Measurements from ENCODE around the gene RTP4. TPM values are rescaled to one million over a fixed set of nuclear protein-coding genes. Genes with fewer than 3 reads are reported as not detected.

The RTP4 gene
- total RNA-seq, 1 experiment from 2014 or later, result not detected

DNA sequence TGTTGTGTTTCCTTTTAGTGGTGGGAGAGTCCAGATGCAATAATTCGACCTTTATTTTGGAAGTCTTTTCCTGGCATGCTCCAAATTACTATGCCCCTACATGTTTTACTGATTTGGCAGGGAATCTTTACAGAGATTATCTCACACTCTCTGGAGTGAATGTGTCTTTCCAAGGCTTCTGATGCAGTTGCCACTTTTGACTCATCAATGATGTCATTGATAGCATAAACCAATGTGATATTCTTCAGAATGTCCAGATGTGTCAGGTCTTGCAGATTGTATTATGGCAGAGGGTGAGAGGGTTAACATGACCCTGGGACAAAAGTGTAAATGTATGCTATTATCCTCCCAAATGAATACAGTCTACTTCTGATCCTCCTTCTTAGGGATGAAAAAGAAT is 9.7 kb downstream of the RTP4 start (continued):
- no peak for TF ChIP-seq SMAD4 (CRISPR knock-in tag; IDR thresholded peaks at IDR 0.05)
- no peak for TF ChIP-seq JUN (CRISPR knock-in tag; IDR thresholded peaks at IDR 0.05)
- no peak for TF ChIP-seq ELF4 (CRISPR knock-in tag; IDR thresholded peaks at IDR 0.05; ENCODE audit: low read depth)
- no peak for TF ChIP-seq NFE2L1 (CRISPR knock-in tag; IDR thresholded peaks at IDR 0.05)

DNA sequence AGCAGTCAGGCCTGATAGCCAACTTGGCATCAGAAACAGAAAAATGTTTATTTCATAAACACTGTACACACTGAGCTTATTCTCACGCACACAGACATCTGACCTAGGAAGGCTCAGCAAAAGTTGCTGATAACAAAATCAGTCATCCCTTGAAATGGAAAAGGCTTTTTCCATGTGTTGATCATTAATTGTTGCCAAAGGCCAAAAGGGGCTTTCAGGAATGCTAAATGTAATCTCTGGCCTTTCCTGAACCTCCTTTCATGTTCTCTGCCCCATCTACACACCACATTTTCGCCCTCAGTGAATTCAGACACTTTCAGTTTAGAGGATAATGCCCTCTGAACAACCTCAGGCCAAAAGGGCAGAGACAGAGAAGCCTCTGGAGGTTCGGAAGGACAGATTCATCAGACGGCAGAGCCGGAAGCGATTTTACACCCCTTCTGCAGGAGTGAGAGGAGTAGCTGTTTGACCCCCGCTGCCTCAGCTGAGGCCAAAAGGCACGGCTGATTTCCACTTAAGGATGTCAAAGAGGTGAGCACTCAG is 14.5 kb downstream of the RTP4 start:
- Mint-ChIP-seq H3K9me3 (peaks cover 14% of the 10 kb centered on the region), H3K27me3 (ENCODE audit: low read depth) (no peaks in the 10 kb centered on the region), H3K4me3 (no peak overlapping the region), H3K27ac (no peak overlapping the region), H3K36me3 (peaks cover 4% of the 10 kb centered on the region; the same call in 1 of the 2 replicates), H3K4me1 (peaks cover 31% of the 10 kb centered on the region)
- POLR2A ChIA-PET, result no interaction called here
- no peak for DNase-seq (ENCODE audit: low spot score)
- CTCF ChIA-PET, result no interaction called here
- TF ChIP-seq ZNF396 (CRISPR knock-in tag; IDR thresholded peaks at IDR 0.05; ENCODE audit: borderline replicate concordance) (no peak), TEAD4 (CRISPR knock-in tag; IDR thresholded peaks at IDR 0.05) (no peak), MYBL2 (CRISPR knock-in tag; IDR thresholded peaks at IDR 0.05) (no peak), TCF7 (CRISPR knock-in tag; IDR thresholded peaks at IDR 0.05; ENCODE audit: low read depth) (no peak), NFE2L1 (CRISPR knock-in tag; IDR thresholded peaks at IDR 0.05) (no peak), FOXP1 (CRISPR knock-in tag; IDR thresholded peaks at IDR 0.05; ENCODE audit: borderline replicate concordance) (no peak), ETV6 (CRISPR knock-in tag; IDR thresholded peaks at IDR 0.05) (no peak), SMAD3 (CRISPR knock-in tag; IDR thresholded peaks at IDR 0.05; ENCODE audit: borderline replicate concordance) (no peak), NR3C1 (CRISPR knock-in tag; conservative IDR thresholded peaks at IDR 0.05; ENCODE audit: low read depth) (no peak), NR1H2 (CRISPR knock-in tag; IDR thresholded peaks at IDR 0.05) (no peak), ZNF219 (CRISPR knock-in tag; IDR thresholded peaks at IDR 0.05; ENCODE audit: borderline replicate concordance) (no peak)
- TF ChIP-seq, protein P1, sequence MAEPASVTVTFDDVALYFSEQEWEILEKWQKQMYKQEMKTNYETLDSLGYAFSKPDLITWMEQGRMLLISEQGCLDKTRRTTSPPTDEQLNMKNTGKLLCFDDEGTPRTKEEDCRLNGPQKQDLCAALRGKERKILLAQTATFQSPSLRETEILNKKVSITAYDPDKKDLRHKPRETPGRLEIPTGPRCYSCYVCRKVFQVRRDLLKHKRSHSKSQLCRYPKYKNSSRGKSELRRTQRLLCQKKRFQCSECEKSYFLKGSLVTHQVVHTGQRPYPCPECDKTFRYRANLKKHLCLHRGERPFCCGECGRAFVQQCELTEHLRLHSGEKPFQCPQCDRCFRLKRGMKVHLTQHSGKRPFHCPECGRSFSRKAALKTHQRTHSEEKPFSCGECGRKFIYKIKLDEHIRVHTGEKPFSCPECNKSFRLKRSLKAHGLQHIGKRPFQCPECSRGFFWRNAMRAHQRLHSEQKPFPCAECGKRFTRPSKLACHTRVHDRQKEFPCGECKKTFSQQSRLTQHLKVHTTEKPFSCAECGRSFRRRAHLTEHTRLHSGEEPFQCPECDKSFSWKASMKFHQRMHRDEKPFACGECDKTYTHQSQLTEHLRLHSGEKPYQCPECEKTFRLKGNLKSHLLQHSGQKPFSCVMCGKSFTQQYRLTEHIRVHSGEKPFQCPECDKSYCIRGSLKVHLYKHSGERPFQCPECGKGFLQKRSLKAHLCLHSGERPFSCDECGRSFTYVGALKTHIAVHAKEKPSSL (CRISPR knock-in tag; conservative IDR thresholded peaks at IDR 0.05), result no peak
- TF ChIP-seq, protein P2, sequence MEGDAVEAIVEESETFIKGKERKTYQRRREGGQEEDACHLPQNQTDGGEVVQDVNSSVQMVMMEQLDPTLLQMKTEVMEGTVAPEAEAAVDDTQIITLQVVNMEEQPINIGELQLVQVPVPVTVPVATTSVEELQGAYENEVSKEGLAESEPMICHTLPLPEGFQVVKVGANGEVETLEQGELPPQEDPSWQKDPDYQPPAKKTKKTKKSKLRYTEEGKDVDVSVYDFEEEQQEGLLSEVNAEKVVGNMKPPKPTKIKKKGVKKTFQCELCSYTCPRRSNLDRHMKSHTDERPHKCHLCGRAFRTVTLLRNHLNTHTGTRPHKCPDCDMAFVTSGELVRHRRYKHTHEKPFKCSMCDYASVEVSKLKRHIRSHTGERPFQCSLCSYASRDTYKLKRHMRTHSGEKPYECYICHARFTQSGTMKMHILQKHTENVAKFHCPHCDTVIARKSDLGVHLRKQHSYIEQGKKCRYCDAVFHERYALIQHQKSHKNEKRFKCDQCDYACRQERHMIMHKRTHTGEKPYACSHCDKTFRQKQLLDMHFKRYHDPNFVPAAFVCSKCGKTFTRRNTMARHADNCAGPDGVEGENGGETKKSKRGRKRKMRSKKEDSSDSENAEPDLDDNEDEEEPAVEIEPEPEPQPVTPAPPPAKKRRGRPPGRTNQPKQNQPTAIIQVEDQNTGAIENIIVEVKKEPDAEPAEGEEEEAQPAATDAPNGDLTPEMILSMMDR (IDR thresholded peaks at IDR 0.05), result no peak
- TF ChIP-seq, protein P3, sequence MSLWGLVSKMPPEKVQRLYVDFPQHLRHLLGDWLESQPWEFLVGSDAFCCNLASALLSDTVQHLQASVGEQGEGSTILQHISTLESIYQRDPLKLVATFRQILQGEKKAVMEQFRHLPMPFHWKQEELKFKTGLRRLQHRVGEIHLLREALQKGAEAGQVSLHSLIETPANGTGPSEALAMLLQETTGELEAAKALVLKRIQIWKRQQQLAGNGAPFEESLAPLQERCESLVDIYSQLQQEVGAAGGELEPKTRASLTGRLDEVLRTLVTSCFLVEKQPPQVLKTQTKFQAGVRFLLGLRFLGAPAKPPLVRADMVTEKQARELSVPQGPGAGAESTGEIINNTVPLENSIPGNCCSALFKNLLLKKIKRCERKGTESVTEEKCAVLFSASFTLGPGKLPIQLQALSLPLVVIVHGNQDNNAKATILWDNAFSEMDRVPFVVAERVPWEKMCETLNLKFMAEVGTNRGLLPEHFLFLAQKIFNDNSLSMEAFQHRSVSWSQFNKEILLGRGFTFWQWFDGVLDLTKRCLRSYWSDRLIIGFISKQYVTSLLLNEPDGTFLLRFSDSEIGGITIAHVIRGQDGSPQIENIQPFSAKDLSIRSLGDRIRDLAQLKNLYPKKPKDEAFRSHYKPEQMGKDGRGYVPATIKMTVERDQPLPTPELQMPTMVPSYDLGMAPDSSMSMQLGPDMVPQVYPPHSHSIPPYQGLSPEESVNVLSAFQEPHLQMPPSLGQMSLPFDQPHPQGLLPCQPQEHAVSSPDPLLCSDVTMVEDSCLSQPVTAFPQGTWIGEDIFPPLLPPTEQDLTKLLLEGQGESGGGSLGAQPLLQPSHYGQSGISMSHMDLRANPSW (CRISPR knock-in tag; conservative IDR thresholded peaks at IDR 0.05; ENCODE audit: low read depth), result no peak
- TF ChIP-seq, protein P4, sequence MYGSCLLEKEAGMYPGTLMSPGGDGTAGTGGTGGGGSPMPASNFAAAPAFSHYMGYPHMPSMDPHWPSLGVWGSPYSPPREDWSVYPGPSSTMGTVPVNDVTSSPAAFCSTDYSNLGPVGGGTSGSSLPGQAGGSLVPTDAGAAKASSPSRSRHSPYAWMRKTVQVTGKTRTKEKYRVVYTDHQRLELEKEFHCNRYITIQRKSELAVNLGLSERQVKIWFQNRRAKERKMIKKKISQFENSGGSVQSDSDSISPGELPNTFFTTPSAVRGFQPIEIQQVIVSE (CRISPR knock-in tag; IDR thresholded peaks at IDR 0.05; ENCODE audit: borderline replicate concordance), result no peak
- TF ChIP-seq, protein P5, sequence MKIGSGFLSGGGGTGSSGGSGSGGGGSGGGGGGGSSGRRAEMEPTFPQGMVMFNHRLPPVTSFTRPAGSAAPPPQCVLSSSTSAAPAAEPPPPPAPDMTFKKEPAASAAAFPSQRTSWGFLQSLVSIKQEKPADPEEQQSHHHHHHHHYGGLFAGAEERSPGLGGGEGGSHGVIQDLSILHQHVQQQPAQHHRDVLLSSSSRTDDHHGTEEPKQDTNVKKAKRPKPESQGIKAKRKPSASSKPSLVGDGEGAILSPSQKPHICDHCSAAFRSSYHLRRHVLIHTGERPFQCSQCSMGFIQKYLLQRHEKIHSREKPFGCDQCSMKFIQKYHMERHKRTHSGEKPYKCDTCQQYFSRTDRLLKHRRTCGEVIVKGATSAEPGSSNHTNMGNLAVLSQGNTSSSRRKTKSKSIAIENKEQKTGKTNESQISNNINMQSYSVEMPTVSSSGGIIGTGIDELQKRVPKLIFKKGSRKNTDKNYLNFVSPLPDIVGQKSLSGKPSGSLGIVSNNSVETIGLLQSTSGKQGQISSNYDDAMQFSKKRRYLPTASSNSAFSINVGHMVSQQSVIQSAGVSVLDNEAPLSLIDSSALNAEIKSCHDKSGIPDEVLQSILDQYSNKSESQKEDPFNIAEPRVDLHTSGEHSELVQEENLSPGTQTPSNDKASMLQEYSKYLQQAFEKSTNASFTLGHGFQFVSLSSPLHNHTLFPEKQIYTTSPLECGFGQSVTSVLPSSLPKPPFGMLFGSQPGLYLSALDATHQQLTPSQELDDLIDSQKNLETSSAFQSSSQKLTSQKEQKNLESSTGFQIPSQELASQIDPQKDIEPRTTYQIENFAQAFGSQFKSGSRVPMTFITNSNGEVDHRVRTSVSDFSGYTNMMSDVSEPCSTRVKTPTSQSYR (CRISPR knock-in tag; IDR thresholded peaks at IDR 0.05), result no peak
- TF ChIP-seq, protein P6, sequence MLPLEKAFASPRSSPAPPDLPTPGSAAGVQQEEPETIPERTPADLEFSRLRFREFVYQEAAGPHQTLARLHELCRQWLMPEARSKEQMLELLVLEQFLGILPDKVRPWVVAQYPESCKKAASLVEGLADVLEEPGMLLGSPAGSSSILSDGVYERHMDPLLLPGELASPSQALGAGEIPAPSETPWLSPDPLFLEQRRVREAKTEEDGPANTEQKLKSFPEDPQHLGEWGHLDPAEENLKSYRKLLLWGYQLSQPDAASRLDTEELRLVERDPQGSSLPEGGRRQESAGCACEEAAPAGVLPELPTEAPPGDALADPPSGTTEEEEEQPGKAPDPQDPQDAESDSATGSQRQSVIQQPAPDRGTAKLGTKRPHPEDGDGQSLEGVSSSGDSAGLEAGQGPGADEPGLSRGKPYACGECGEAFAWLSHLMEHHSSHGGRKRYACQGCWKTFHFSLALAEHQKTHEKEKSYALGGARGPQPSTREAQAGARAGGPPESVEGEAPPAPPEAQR (CRISPR knock-in tag; IDR thresholded peaks at IDR 0.05), result no peak
- ATAC-seq, result no peak

Data from WTC11 (cell line).